Stomach (tissue), 9 donors: ENCODE measurements around the gene DLG2. TPM values are rescaled to one million over a fixed set of nuclear protein-coding genes. Genes with fewer than 3 reads are reported as not detected.

ENCODE experiments used
- DNase-seq, 2 donors: peaks; one replicate each; pipeline versions ENCODE4 v3.0.0 to v3.0.0-alpha.2; 2013 to 2019
- H3K27ac ChIP-seq, 5 donors: fragments of 200-600 bp in 4 of 5; sonication (generic) in 4 of 5; one replicate each; pipeline ENCODE4 v1.5.1; 2013 to 2019; ENCODE audit warnings: mild to moderate bottlenecking in 1 of 5, moderate library complexity in 1 of 5
- H3K27me3 ChIP-seq, 3 donors: fragments of 200-600 bp; sonication (generic); one replicate each; pipeline ENCODE4 v1.5.1; 2017 to 2019; ENCODE audit warnings: mixed run types in 1 of 3
- H3K36me3 ChIP-seq, 4 donors: fragments of 200-600 bp; sonication (generic); 1 replicate in 3 of 4; 2 replicates in 1 of 4; pipeline ENCODE4 v1.5.1; 2016 to 2019
- H3K4me1 ChIP-seq, 4 donors: fragments of 200-600 bp; sonication (generic); one replicate each; pipeline ENCODE4 v1.5.1; 2016 to 2019
- H3K4me3 ChIP-seq, 4 donors: fragments of 200-600 bp; sonication (generic) in 3 of 4; one replicate each; pipeline ENCODE4 v1.5.1; 2016 to 2019; ENCODE audit warnings: mild to moderate bottlenecking in 1 of 4
- H3K9me3 ChIP-seq, 4 donors: fragments of 200-600 bp; sonication (generic); one replicate each; pipeline ENCODE4 v1.5.1; 2016 to 2019
- CTCF ChIP-seq, 7 experiments: fragments of 450-650 bp in 4 of 7; fragments of 200-600 bp in 3 of 7; sonication (generic) in 3 of 7; IDR thresholded peaks; one replicate each; pipeline ENCODE4 v1.5.1; 2016 to 2019; ENCODE audit warnings: antibody characterized with exemption in 7 of 7, control low read depth in 2 of 7, mild to moderate bottlenecking in 1 of 7
- EP300 ChIP-seq: sonication (generic); formaldehyde crosslinking; IDR thresholded peaks from one replicate; pipeline ENCODE4 v1.6.1; 2017; ENCODE audit warnings: antibody characterized with exemption
- POLR2A ChIP-seq, 4 donors: fragments of 450-650 bp; IDR thresholded peaks; one replicate each; pipeline ENCODE4 v1.6.1; 2016; ENCODE audit warnings: antibody characterized with exemption in 4 of 4, control low read depth in 2 of 4, mild to moderate bottlenecking in 1 of 4, moderate library complexity in 1 of 4
- POLR2AphosphoS5 ChIP-seq, 3 donors: sonication (generic); formaldehyde crosslinking; IDR thresholded peaks; one replicate each; pipeline ENCODE4 v1.6.1; 2016; ENCODE audit warnings: antibody characterized with exemption in 3 of 3
- WGBS, 5 donors: extraction: QIAGEN DNeasy Blood & Tissue Kit in 3 of 5; methylation state at CpG; one replicate each; pipeline versions ENCODE4 v1.1.5 to v1.1.7; 2013 to 2018; 5-methylcytosine and 5-hydroxymethylcytosine counted together
- intact Hi-C: fragments of 100-400 bp; cut with DNase I; formaldehyde crosslinking; loops from one replicate; pipeline ENCODE4 v1.15.1; 2023; ENCODE audit warnings: low total_unique reads
- polyA plus RNA-seq, 3 donors: library from polyadenylated mRNA; stranded (reverse); fragments of 200-250 nt; gene quantifications; one replicate each; pipeline ENCODE4 v1.2.3, GENCODE V29; 2013
- total RNA-seq, 5 donors: library from RNA; depleted of rRNA; stranded (reverse); fragments of >200 nt; gene quantifications; one replicate each; pipeline versions ENCODE4 v1.1.0 to v1.2.3, GENCODE V29; 2014 to 2016
- donor health status: healthy with polysubstance abuse.
- donor health status: Bipolar disorder and iron deficiency.
- donor health status: healthy.

DLG2 gene
- total and polyA plus RNA-seq, 8 donors = 1.3 to 19.1 (median 3.5) TPM

GRCh38 chr11:84163116-84163515 is 1464.0 kb downstream of the DLG2 start:
- no peak for TF ChIP-seq CTCF (IDR thresholded peaks at IDR 0.05)
- TF ChIP-seq POLR2AphosphoS5 (IDR thresholded peaks at IDR 0.05) = no peak
- TF ChIP-seq POLR2A (IDR thresholded peaks at IDR 0.05) = no peak
- TF ChIP-seq EP300 = no peak
- H3K4me1 ChIP-seq = no peaks in the 10 kb centered on the region
- no peak overlapping the region for H3K27ac ChIP-seq
- no peak overlapping the region for H3K4me3 ChIP-seq
- no peaks in the 10 kb centered on the region for H3K36me3 ChIP-seq
- DNase-seq = no peak
- H3K9me3 ChIP-seq = no peaks in the 10 kb centered on the region
- H3K27me3 ChIP-seq = no peaks in the 10 kb centered on the region
- intact Hi-C loops = no loop called here

- Histone ChIP-seq H3K4me3 (no peak overlapping the region), H3K36me3 (no peaks in the 10 kb centered on the region), H3K9me3 (no peaks in the 10 kb centered on the region), H3K27me3 (no peaks in the 10 kb centered on the region), H3K4me1 (no peaks in the 10 kb centered on the region), H3K27ac (no peak overlapping the region)
- no peak for DNase-seq
- TF ChIP-seq EP300 = no peak
- TF ChIP-seq POLR2A (IDR thresholded peaks at IDR 0.05) = no peak
- no peak for TF ChIP-seq CTCF (IDR thresholded peaks at IDR 0.05)
- WGBS, 5 donors = 79 to 92% (median 82%) methylated on average over 3 of the region's 3 CpGs
- intact Hi-C loops = no loop called here
Measured at GRCh38 chr11:84157639-84158038, 1469.5 kb downstream of the DLG2 start.

GRCh38 chr11:84146826-84147225 is 1480.3 kb downstream of the DLG2 start:
- H3K27me3 ChIP-seq = no peaks in the 10 kb centered on the region
- H3K4me3 ChIP-seq = no peak overlapping the region
- no peaks in the 10 kb centered on the region for H3K9me3 ChIP-seq
- no peak overlapping the region for H3K27ac ChIP-seq
- intact Hi-C loops = no loop called here
- 66 to 90% (median 79%) methylated on average over 2 of the region's 2 CpGs for WGBS, 5 donors
- DNase-seq = no peak
- no peaks in the 10 kb centered on the region for H3K4me1 ChIP-seq
- no peak for TF ChIP-seq POLR2AphosphoS5 (IDR thresholded peaks at IDR 0.05)
- no peak for TF ChIP-seq POLR2A (IDR thresholded peaks at IDR 0.05)
- TF ChIP-seq CTCF (IDR thresholded peaks at IDR 0.05) = no peak
- no peak for TF ChIP-seq EP300
- no peaks in the 10 kb centered on the region for H3K36me3 ChIP-seq

- Histone ChIP-seq H3K27ac (no peak overlapping the region), H3K4me1 (no peaks in the 10 kb centered on the region), H3K27me3 (no peaks in the 10 kb centered on the region), H3K9me3 (no peaks in the 10 kb centered on the region), H3K36me3 (no peaks in the 10 kb centered on the region), H3K4me3 (no peak overlapping the region)
- TF ChIP-seq EP300 (no peak), CTCF (IDR thresholded peaks at IDR 0.05) (no peak), POLR2AphosphoS5 (IDR thresholded peaks at IDR 0.05) (no peak), POLR2A (IDR thresholded peaks at IDR 0.05) (no peak)
- WGBS, 5 donors = 46 to 59% (median 49%) methylated on average over 4 of the region's 4 CpGs
- DNase-seq = peak in 1 of 2 donors; percentile 30
- intact Hi-C loops = no loop called here
Measured at GRCh38 chr11:84145616-84146185, 1481.4 kb downstream of the DLG2 start.
